ENCODE results near the gene MYH9. TPM values are rescaled to one million over a fixed set of nuclear protein-coding genes. Genes with fewer than 3 reads are reported as not detected.
A peak's percentile ranks its signal among the peaks of the same experiment; 100 is the strongest.

The MYH9 gene
- total RNA-seq, 3 donors from 2014 or later (not counting 1 experiment from before 2014, with no cell fraction given), result 803 to 1,038 (median 808) TPM

DNA sequence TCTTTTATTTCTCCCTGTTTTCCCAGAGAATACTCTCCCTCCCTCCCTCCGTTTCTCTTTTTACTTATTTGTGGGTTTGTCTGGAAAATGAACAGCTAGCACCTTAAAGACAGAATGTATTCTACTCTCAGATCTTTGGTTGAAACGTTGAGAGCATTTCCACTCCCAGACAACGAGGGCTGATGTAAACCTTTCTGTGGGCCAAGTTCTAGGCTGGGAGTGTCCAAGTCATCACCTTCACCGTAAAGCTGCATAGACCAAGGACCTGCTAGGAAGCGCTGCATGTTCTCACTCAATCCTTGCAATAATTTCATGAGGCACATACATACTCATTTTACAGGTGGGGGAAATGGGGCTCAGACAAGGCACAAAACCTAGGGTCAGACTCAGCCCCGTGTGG is 32.4 kb downstream of the MYH9 start:
- Mint-ChIP-seq H3K36me3 (no peaks in the 10 kb centered on the region), H3K4me3 (peak overlapping the region; percentile 70)
- intact Hi-C loops (cut with micrococcal nuclease), result no loop called here

DNA sequence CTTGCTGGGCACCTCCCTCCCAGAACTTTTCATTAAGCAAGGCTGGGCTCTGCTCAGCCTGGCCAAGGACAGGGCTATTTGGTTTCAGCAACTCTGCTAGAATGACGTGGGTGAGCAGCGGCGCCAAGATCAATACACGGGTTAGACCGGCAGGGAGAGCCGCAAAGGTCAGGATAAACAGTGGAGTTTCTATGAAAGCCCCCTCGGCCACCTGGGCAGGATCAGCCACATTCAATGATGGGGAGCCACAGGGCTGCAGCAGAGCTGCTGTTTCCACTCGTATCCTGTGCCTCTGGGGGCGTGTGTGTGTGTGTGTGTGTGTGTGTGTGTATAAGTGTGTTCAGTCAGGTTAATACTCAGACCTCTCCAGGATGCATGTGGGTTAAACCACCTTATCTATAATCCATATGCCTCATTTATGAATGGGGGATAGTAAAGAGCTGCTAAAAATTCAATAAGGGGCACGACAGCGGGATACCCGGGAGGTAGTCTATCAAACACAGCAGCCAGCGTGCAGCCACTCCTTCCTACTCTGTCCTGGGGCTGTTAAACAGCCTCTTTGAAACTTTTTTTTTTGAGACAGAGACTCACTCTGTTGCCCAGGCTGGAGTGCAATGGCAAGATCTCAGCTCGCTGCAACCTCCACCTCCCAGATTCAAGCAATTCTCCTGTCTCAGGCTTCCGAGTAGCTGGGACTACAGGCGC is 34.8 kb downstream of the MYH9 start:
- Mint-ChIP-seq H3K4me3 (peak overlapping the region; percentile 26), H3K27me3 (ENCODE audit: low read depth in 2 of 2) (no peaks in the 10 kb centered on the region)
- intact Hi-C loops (cut with micrococcal nuclease), result no loop called here

More for the DNA sequence above, 32.4 kb downstream of the MYH9 start:
- Histone ChIP-seq H3K27ac (ENCODE audit: low read length) (peak overlapping the region; percentile 57), H3K27me3 (ENCODE audit: control insufficient read depth, insufficient read depth, low read length) (no peaks in the 10 kb centered on the region), H3K4me1 (ENCODE audit: control insufficient read depth, insufficient read depth, low read length) (peaks cover 98% of the 10 kb centered on the region), H3K4me3 (ENCODE audit: low read length) (no peak overlapping the region), H3K36me3 (ENCODE audit: control insufficient read depth, insufficient read depth, low read length) (no peaks in the 10 kb centered on the region), H3K9me3 (ENCODE audit: control insufficient read depth, insufficient read depth, low read length) (no peaks in the 10 kb centered on the region)
- Mint-ChIP-seq H3K4me1 (peaks cover 89 to 94% of the 10 kb centered on the region in 2 donors), H3K27me3 (ENCODE audit: low read depth in 2 of 2) (no peaks in the 10 kb centered on the region), H3K27ac (peak overlapping the region; percentile 90 to 96), H3K9me3 (no peaks in the 10 kb centered on the region)
- TF ChIP-seq, protein P1, sequence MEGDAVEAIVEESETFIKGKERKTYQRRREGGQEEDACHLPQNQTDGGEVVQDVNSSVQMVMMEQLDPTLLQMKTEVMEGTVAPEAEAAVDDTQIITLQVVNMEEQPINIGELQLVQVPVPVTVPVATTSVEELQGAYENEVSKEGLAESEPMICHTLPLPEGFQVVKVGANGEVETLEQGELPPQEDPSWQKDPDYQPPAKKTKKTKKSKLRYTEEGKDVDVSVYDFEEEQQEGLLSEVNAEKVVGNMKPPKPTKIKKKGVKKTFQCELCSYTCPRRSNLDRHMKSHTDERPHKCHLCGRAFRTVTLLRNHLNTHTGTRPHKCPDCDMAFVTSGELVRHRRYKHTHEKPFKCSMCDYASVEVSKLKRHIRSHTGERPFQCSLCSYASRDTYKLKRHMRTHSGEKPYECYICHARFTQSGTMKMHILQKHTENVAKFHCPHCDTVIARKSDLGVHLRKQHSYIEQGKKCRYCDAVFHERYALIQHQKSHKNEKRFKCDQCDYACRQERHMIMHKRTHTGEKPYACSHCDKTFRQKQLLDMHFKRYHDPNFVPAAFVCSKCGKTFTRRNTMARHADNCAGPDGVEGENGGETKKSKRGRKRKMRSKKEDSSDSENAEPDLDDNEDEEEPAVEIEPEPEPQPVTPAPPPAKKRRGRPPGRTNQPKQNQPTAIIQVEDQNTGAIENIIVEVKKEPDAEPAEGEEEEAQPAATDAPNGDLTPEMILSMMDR (IDR thresholded peaks at IDR 0.05), result no peak
- ATAC-seq (peak in 1 of 3 donors; percentile 17), DNase-seq (peak in 1 of 2 donors; percentile 55)
- WGBS (ENCODE audit: insufficient coverage), result 29% methylated on average over 5 of the region's 6 CpGs

DNA sequence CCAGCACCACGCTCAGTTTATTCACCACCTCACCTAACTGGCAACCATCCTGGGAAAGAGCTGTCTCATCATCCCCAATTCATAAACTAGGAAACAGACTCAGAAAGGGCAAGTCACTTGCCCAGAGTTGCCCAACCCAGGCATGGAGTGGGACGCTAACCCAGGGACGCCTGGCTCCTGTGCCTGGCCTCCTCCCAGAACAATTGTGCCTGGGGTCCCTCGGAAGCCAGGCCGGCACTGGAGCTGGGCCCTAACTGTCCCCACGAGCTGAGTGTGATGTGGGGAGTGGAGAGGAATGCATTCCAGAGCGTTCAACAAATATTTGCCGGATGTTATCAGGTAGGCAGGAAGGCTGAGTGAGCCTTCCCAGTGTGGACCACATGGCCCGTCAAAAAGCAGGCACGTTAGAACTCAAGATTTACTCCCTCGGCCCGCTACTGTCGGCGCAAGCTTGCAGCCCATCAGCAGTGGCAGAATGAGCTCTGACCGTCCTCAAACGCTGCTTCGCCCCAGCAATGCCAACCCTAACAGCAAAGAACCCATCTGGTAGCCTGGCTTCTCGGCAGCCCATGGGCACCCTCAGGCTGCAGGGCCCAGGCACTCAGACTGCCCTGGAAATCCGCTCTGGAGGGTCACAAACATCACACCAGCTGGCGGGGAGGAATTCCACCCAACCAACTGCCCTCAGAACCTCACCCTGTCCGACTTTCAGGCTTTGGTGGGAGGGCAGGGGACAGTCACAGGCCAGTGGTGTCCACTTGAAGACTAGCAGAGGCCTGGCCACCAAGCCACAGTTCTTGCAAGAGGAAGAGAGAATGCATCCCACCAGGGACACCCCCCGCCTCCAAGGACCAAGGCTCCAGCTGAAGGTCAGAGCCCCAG is 35.6 kb downstream of the MYH9 start:
- H3K9me3 ChIP-seq (ENCODE audit: control insufficient read depth, insufficient read depth, low read length), result no peaks in the 10 kb centered on the region
- H3K27ac Mint-ChIP-seq, result peak overlapping the region; percentile 90 to 96
- peaks cover 12% of the 10 kb centered on the region for H3K36me3 ChIP-seq (ENCODE audit: control insufficient read depth, insufficient read depth, low read length)

More for the DNA sequence above, 34.8 kb downstream of the MYH9 start:
- Mint-ChIP-seq H3K9me3 (no peaks in the 10 kb centered on the region), H3K27ac (peak overlapping the region; percentile 90 to 96), H3K36me3 (no peaks in the 10 kb centered on the region), H3K4me1 (peaks cover 80 to 87% of the 10 kb centered on the region in 2 donors)
- no peak for ATAC-seq
- 78% methylated on average over 12 of the region's 16 CpGs for WGBS (ENCODE audit: insufficient coverage)
- Histone ChIP-seq H3K27ac (ENCODE audit: low read length) (no peak overlapping the region), H3K4me1 (ENCODE audit: control insufficient read depth, insufficient read depth, low read length) (peaks cover 82% of the 10 kb centered on the region), H3K9me3 (ENCODE audit: control insufficient read depth, insufficient read depth, low read length) (no peaks in the 10 kb centered on the region), H3K36me3 (ENCODE audit: control insufficient read depth, insufficient read depth, low read length) (peaks cover 6% of the 10 kb centered on the region), H3K27me3 (ENCODE audit: control insufficient read depth, insufficient read depth, low read length) (no peaks in the 10 kb centered on the region), H3K4me3 (ENCODE audit: low read length) (no peak overlapping the region)
- TF ChIP-seq, protein P1 (IDR thresholded peaks at IDR 0.05), result no peak
- peak in 1 of 2 donors; percentile 72 for DNase-seq

More for the DNA sequence above, 35.6 kb downstream of the MYH9 start:
- 81% methylated on average over 22 of the region's 22 CpGs for WGBS (ENCODE audit: insufficient coverage)
- TF ChIP-seq, protein P1 (IDR thresholded peaks at IDR 0.05), result no peak
- DNase-seq (no peak), ATAC-seq (no peak)
- Histone ChIP-seq H3K27ac (ENCODE audit: low read length) (peak overlapping the region; percentile 3), H3K27me3 (ENCODE audit: control insufficient read depth, insufficient read depth, low read length) (no peaks in the 10 kb centered on the region), H3K4me3 (ENCODE audit: low read length) (no peak overlapping the region), H3K4me1 (ENCODE audit: control insufficient read depth, insufficient read depth, low read length) (peaks cover 74% of the 10 kb centered on the region)
- no peaks in the 10 kb centered on the region for H3K36me3 Mint-ChIP-seq
- no peaks in the 10 kb centered on the region for H3K9me3 Mint-ChIP-seq
- no peaks in the 10 kb centered on the region for H3K27me3 Mint-ChIP-seq (ENCODE audit: low read depth in 2 of 2)
- intact Hi-C loops (cut with micrococcal nuclease), result no loop called here
- peak overlapping the region; percentile 26 for H3K4me3 Mint-ChIP-seq
- peaks cover 76 to 79% of the 10 kb centered on the region in 2 donors for H3K4me1 Mint-ChIP-seq
